GM20000 (cell line): Measurements from ENCODE around the gene C8A.

ENCODE experiments used
- DNase-seq: peaks from one replicate; pipeline ENCODE4 v3.0.0; 2012; ENCODE audit warnings: low spot score
- TF ChIP-seq, protein P1 (sequence below): IDR thresholded peaks from 2 replicates; pipeline ENCODE4 v1.5.1; 2012; ENCODE audit warnings: mild to moderate bottlenecking, control low read depth; ENCODE audit errors: extremely low read depth, missing control alignments

C8A gene

DNA sequence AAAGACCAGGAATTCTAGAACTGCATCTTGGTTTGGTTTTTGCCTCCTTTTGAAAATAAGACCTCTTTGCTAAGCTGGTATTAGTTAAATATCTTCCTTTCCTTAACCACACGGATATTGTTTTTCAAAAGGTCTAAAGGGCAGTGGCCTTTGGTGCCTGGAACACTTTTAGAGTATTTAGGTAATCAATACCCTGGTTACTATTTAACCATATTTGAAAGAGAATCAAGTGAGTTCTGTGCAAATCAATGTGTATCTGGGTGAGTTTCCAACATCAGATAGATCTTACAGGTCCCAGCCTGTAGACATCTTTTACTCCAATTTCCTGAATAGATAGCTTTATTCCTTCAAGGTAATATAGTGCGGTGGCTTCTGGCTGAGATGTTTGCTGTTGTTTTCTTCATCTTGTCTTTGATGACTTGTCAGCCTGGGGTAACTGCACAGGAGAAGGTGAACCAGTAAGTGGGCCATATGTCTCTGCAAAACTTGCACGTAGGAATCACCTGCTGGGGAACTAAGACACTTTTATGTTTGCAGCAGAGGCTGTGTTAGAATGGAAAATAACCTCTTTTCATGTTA lies at the start of gene C8A:
C8A (plus strand) TSS at position 277 of the 579 bp plus-strand sequence; CDS start at position 382, 105 bp downstream.
- TF ChIP-seq, protein P1, sequence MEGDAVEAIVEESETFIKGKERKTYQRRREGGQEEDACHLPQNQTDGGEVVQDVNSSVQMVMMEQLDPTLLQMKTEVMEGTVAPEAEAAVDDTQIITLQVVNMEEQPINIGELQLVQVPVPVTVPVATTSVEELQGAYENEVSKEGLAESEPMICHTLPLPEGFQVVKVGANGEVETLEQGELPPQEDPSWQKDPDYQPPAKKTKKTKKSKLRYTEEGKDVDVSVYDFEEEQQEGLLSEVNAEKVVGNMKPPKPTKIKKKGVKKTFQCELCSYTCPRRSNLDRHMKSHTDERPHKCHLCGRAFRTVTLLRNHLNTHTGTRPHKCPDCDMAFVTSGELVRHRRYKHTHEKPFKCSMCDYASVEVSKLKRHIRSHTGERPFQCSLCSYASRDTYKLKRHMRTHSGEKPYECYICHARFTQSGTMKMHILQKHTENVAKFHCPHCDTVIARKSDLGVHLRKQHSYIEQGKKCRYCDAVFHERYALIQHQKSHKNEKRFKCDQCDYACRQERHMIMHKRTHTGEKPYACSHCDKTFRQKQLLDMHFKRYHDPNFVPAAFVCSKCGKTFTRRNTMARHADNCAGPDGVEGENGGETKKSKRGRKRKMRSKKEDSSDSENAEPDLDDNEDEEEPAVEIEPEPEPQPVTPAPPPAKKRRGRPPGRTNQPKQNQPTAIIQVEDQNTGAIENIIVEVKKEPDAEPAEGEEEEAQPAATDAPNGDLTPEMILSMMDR = no peak
- no peak for DNase-seq

- TF ChIP-seq, protein P1 = no peak
- no peak for DNase-seq
These were observed 47.8 kb upstream of the C8A start for GRCh38 chr1:56806804-56807203.

GRCh38 chr1:56808410-56808809 lies 46.2 kb upstream of the C8A start:
- no peak for DNase-seq
- TF ChIP-seq, protein P1 = no peak

- TF ChIP-seq, protein P1 = no peak
- DNase-seq = no peak
These were observed 43.3 kb upstream of the C8A start for GRCh38 chr1:56811331-56811730.

- DNase-seq = no peak
- TF ChIP-seq, protein P1 = no peak
These were observed 40.4 kb upstream of the C8A start for GRCh38 chr1:56814205-56814604.

DNA sequence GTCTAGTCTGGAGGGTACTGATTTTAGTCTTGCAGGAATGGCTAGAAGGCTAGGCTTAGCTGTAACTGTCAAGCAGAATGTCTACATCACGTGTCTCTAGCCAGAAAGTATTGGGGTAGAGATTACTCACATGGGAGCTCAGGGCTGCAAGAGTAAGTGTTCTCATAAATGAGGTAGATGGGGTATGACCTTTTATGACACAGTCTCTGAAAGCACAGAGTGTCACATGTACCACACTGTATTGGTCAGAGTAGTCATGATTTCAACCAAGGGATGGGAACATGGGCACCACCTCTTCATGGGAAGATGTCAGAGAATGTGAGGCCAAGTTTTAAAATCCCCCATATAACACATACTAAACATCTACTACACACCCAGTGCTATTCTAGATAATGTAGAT lies 38.3 kb upstream of the C8A start:
- no peak for DNase-seq
- TF ChIP-seq, protein P1 = no peak

GRCh38 chr1:56816909-56817308 lies 37.7 kb upstream of the C8A start:
- TF ChIP-seq, protein P1 = no peak
- DNase-seq = no peak
